T47D (cell line): ENCODE results near the gene ADORA1.

ENCODE experiments used
- DNase-seq, 2 experiments: peaks; one replicate each; pipeline versions ENCODE4 v3.0.0 to v3.0.0-alpha.2; 2011 to 2012; ENCODE audit warnings: low read depth in 1 of 2, low spot score in 1 of 2
- JUND ChIP-seq: IDR thresholded peaks from 2 replicates; pipeline ENCODE4 v1.6.1; 2012; ENCODE audit warnings: low read depth
- in situ Hi-C: cut with HindIII; loops from 2 replicates; pipeline ENCODE4 v1.10.0; 2016; ENCODE audit warnings: low sequenced_read_pairs, low pct_unique_long_range_greater_than_20kb

The ADORA1 gene

GRCh38 chr1:203206129-203206687 lies 78.7 kb downstream of the ADORA1 start:
- in situ Hi-C loops, result no loop called here
- TF ChIP-seq JUND, result no peak
- DNase-seq, result no peak

GRCh38 chr1:203207751-203208150 lies 80.2 kb downstream of the ADORA1 start:
- TF ChIP-seq JUND, result no peak
- DNase-seq, result no peak
- in situ Hi-C loops, result no loop called here

GRCh38 chr1:203208181-203208580 lies 80.7 kb downstream of the ADORA1 start:
- in situ Hi-C loops, result no loop called here
- no peak for TF ChIP-seq JUND

GRCh38 chr1:203210350-203210749 lies 82.8 kb downstream of the ADORA1 start:
- DNase-seq, result no peak
- no peak for TF ChIP-seq JUND
- in situ Hi-C loops, result no loop called here

More at GRCh38 chr1:203208181-203208580, 80.7 kb downstream of the ADORA1 start:
- DNase-seq, result no peak

GRCh38 chr1:203210988-203211387 lies 83.5 kb downstream of the ADORA1 start:
- TF ChIP-seq JUND, result no peak
- peak in 1 of 2 experiments; percentile 45 for DNase-seq
- in situ Hi-C loops, result no loop called here

GRCh38 chr1:203211812-203212211 lies 84.3 kb downstream of the ADORA1 start:
- no peak for TF ChIP-seq JUND

GRCh38 chr1:203213126-203213525 lies 85.6 kb downstream of the ADORA1 start:
- no peak for DNase-seq
- TF ChIP-seq JUND, result no peak
- in situ Hi-C loops, result no loop called here

More at GRCh38 chr1:203211812-203212211, 84.3 kb downstream of the ADORA1 start:
- DNase-seq, result no peak
- in situ Hi-C loops, result no loop called here

GRCh38 chr1:203214871-203215270 lies 87.3 kb downstream of the ADORA1 start:
- no peak for DNase-seq
- in situ Hi-C loops, result no loop called here
- TF ChIP-seq JUND, result no peak

GRCh38 chr1:203215573-203215972 lies 88.0 kb downstream of the ADORA1 start:
- no peak for DNase-seq
- in situ Hi-C loops, result no loop called here

GRCh38 chr1:203216274-203217138 lies 89.0 kb downstream of the ADORA1 start:
- DNase-seq, result peak; percentile 53 to 78
- in situ Hi-C loops, result no loop called here
- TF ChIP-seq JUND, result no peak

More at GRCh38 chr1:203215573-203215972, 88.0 kb downstream of the ADORA1 start:
- TF ChIP-seq JUND, result no peak
